ENCODE data around the gene SSC4D. TPM values are rescaled to one million over a fixed set of nuclear protein-coding genes. Genes with fewer than 3 reads are reported as not detected.

Gene SSC4D
- total and polyA plus RNA-seq, 9 of the 15 experiments (the other 6 are each of a cell fraction or from before 2014, with no cell fraction given): 0.06 to 1.1 (median 0.85) TPM; not detected in 1

GRCh38 chr7:76392531-76393115, 16.9 kb downstream of the SSC4D start (continued):
- TF ChIP-seq CUX1 (CRISPR knock-in tag; IDR thresholded peaks at IDR 0.05): 0 out of 2 replicates have a peak, but pooled peaks have one; percentile 73
- TF ChIP-seq ELK3 (CRISPR knock-in tag; IDR thresholded peaks at IDR 0.05): peak; percentile 39; the same call in 1 of the 2 replicates
- TF ChIP-seq ZKSCAN1 (IDR thresholded peaks at IDR 0.05; ENCODE audit: low read depth, low read length): no peak
- no peak for TF ChIP-seq FIP1L1 (IDR thresholded peaks at IDR 0.05; ENCODE audit: low read depth, low read length, poor library complexity, severe bottlenecking)
- TF ChIP-seq DNMT1 (IDR thresholded peaks at IDR 0.05): no peak
- no peak for TF ChIP-seq HMBOX1 (IDR thresholded peaks at IDR 0.05)
- TF ChIP-seq NR4A1 (CRISPR knock-in tag; IDR thresholded peaks at IDR 0.05): no peak
- TF ChIP-seq NR4A1 (tag; IDR thresholded peaks at IDR 0.05): no peak
- no peak for TF ChIP-seq GABPA (tag; conservative IDR thresholded peaks at IDR 0.05; ENCODE audit: low read depth)
- peak; percentile 19; the same call in 1 of the 2 replicates for TF ChIP-seq SMARCE1 (IDR thresholded peaks at IDR 0.05)
- TF ChIP-seq SMARCC2 (IDR thresholded peaks at IDR 0.05; ENCODE audit: low read depth): no peak
- no peak for TF ChIP-seq ZKSCAN8 (CRISPR knock-in tag; IDR thresholded peaks at IDR 0.05)
- TF ChIP-seq HNRNPK (IDR thresholded peaks at IDR 0.05; ENCODE audit: low read depth, low read length, poor library complexity, severe bottlenecking): no peak
- TF ChIP-seq KAT7 (CRISPR knock-in tag; IDR thresholded peaks at IDR 0.05; ENCODE audit: borderline replicate concordance): no peak
- TF ChIP-seq ZSCAN32 (CRISPR knock-in tag; IDR thresholded peaks at IDR 0.05): no peak
- TF ChIP-seq ZNF282 (CRISPR knock-in tag; IDR thresholded peaks at IDR 0.05): no peak
- TF ChIP-seq COPS2 (conservative IDR thresholded peaks at IDR 0.05): no peak
- no peak for TF ChIP-seq MBD2 (IDR thresholded peaks at IDR 0.05; ENCODE audit: borderline replicate concordance, low read depth)
- peak in 1 of 2 experiments; percentile 9; a peak in 1 of 4 replicates for TF ChIP-seq ZNF639 (CRISPR knock-in tag; conservative IDR thresholded peaks at IDR 0.05 in 1 of 2, IDR thresholded peaks at IDR 0.05 in 1 of 2)
- no peak for TF ChIP-seq EWSR1 (IDR thresholded peaks at IDR 0.05; ENCODE audit: borderline replicate concordance, low read depth, partially characterized antibody)

Measured in K562 (cell line).